Nephron (organoid): ENCODE data around the gene TACC2.

Source experiments
- H3K27ac Mint-ChIP-seq, 3 experiments: 2 replicates each; pipeline ENCODE4 v1.8.0; 2020; ENCODE audit warnings: mixed read lengths in 3 of 3, mild to moderate bottlenecking in 2 of 3, moderate library complexity in 1 of 3
- H3K27me3 Mint-ChIP-seq: 2 replicates; pipeline ENCODE4 v1.8.0; 2021; ENCODE audit warnings: low read depth, mild to moderate bottlenecking, moderate library complexity, mixed read lengths
- H3K36me3 Mint-ChIP-seq: 2 replicates; pipeline ENCODE4 v1.8.0; 2020; ENCODE audit warnings: low read depth, mixed read lengths
- H3K4me1 Mint-ChIP-seq: 2 replicates; pipeline ENCODE4 v1.8.0; 2020; ENCODE audit warnings: mixed read lengths
- H3K4me3 Mint-ChIP-seq, 3 experiments: 2 replicates each; pipeline ENCODE4 v1.8.0; 2020; ENCODE audit warnings: mild to moderate bottlenecking in 3 of 3, mixed read lengths in 3 of 3, moderate library complexity in 2 of 3
- H3K9me3 Mint-ChIP-seq: 2 replicates; pipeline ENCODE4 v1.8.0; 2020; ENCODE audit warnings: mixed read lengths
- TF ChIP-seq, protein P1 (sequence below), 3 experiments: fragments of 200-600 bp; sonication (generic); IDR thresholded peaks; one replicate each; pipeline ENCODE4 v1.5.0; 2021; ENCODE audit warnings: antibody characterized with exemption in 3 of 3; ENCODE audit not compliant: unreplicated experiment in 3 of 3

Gene TACC2

DNA sequence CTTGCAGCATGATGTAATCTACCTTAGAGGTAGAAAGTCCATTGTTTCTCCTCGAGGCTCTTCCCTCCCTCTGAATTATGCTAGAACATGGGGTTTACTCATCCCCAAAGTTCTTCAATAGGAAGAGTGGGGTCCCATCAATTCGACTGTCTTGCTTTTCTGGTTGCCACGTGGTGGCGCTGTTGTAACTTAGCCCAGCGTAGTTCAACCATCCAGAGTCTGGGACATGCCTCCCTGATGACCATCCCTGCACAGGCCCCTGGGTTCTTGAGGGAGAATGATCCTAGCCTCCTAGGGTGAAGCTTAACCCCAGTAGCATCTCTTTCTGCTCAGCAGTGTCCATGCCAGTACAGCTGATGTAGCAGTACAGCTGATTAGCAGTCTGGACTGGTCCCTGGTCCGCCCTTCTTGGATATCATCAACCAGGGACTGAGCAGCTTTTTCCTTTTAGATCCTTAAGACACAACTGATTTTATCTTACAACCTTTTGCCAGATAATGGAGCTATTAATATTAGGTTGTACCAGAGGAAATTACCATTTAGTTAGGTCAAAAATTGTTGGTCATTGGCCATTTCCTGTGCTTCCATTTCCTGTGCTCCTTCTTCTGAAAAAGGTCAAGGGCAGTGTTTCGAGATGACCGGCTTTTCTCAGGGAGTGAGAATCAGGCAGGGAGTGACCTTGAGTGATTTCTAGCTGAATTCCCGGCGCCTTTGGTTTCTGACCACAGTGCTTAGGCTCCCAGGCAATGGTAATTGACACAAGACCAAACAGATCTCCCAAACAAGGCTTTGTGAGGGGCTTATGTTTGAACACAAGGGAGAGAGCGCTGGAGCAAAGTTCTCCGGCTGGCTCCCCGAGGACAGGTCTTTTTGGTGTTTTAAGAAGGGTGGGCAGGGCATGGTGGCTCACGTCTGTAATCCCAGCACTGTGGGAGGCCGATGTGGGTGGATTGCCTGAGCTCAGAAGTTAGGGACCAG lies 65.4 kb downstream of the TACC2 start:
- TF ChIP-seq, protein P1, sequence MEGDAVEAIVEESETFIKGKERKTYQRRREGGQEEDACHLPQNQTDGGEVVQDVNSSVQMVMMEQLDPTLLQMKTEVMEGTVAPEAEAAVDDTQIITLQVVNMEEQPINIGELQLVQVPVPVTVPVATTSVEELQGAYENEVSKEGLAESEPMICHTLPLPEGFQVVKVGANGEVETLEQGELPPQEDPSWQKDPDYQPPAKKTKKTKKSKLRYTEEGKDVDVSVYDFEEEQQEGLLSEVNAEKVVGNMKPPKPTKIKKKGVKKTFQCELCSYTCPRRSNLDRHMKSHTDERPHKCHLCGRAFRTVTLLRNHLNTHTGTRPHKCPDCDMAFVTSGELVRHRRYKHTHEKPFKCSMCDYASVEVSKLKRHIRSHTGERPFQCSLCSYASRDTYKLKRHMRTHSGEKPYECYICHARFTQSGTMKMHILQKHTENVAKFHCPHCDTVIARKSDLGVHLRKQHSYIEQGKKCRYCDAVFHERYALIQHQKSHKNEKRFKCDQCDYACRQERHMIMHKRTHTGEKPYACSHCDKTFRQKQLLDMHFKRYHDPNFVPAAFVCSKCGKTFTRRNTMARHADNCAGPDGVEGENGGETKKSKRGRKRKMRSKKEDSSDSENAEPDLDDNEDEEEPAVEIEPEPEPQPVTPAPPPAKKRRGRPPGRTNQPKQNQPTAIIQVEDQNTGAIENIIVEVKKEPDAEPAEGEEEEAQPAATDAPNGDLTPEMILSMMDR (IDR thresholded peaks at IDR 0.05; ENCODE audit: unreplicated experiment in 3 of 3): peak; percentile 19 to 46 (median 42)
- Mint-ChIP-seq H3K36me3 (peaks cover 7% of the 10 kb centered on the region), H3K27ac (no peak overlapping the region), H3K9me3 (no peaks in the 10 kb centered on the region), H3K4me1 (no peaks in the 10 kb centered on the region), H3K4me3 (no peak overlapping the region), H3K27me3 (peaks cover 3% of the 10 kb centered on the region)

DNA sequence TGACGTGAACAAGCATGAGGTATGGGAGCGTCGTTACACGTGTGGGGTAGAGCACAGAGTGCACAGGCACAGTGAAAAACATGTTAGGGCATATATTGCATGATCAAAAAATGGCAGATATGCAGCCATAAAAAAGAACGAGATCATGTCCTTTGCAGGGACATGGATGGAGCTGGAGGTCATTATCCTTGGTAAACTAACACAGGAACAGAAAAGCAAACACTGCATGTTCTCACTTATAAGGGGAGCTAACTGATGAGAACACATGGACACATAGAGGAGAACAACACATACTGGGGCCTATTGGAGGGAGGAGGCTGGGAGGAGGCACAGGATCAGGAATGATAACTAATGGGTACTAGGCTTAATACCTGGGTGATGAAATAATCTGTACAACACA lies 66.3 kb downstream of the TACC2 start:
- Mint-ChIP-seq H3K9me3 (no peaks in the 10 kb centered on the region), H3K36me3 (peaks cover 7% of the 10 kb centered on the region), H3K4me3 (no peak overlapping the region), H3K27me3 (peaks cover 3% of the 10 kb centered on the region), H3K4me1 (no peaks in the 10 kb centered on the region), H3K27ac (no peak overlapping the region)
- TF ChIP-seq, protein P1 (IDR thresholded peaks at IDR 0.05; ENCODE audit: unreplicated experiment in 3 of 3): no peak

DNA sequence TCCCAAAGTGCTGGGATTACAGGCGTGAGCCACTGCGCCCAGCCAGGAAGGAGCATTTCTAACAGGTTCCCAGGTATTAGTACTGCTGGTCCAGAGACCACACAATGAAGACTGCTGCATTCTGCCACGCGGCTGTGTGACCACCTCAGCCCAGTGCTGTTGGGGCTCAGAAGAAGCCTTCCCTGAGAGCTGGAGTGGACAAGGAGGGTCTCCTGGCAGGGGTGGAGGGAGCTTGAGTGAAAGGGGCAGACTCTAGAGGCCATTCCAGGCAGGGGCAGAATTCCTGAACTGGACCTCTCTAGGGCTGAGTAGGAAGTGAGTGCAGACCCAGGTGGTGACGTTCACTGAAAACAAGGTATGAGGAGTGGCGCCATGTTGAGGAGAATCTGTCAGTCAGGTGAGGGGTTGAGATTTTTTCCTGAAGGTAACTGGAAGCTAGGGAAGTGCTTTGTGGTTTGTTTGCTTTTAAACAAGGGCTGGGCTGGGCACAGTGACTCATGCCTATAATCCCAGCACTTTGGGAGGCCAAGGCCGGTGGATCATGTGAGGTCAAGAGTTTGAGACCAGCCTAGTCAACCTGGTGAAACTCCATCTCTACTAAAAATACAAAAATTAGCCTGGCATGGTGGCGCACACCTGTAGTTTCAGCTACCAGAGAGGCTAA lies 67.6 kb downstream of the TACC2 start:
- H3K9me3 Mint-ChIP-seq: no peaks in the 10 kb centered on the region
- no peaks in the 10 kb centered on the region for H3K4me1 Mint-ChIP-seq
- peaks cover 7% of the 10 kb centered on the region for H3K36me3 Mint-ChIP-seq
- H3K27ac Mint-ChIP-seq: no peak overlapping the region
- TF ChIP-seq, protein P1 (IDR thresholded peaks at IDR 0.05; ENCODE audit: unreplicated experiment in 3 of 3): no peak
- H3K4me3 Mint-ChIP-seq: no peak overlapping the region
- peaks cover 3% of the 10 kb centered on the region for H3K27me3 Mint-ChIP-seq

DNA sequence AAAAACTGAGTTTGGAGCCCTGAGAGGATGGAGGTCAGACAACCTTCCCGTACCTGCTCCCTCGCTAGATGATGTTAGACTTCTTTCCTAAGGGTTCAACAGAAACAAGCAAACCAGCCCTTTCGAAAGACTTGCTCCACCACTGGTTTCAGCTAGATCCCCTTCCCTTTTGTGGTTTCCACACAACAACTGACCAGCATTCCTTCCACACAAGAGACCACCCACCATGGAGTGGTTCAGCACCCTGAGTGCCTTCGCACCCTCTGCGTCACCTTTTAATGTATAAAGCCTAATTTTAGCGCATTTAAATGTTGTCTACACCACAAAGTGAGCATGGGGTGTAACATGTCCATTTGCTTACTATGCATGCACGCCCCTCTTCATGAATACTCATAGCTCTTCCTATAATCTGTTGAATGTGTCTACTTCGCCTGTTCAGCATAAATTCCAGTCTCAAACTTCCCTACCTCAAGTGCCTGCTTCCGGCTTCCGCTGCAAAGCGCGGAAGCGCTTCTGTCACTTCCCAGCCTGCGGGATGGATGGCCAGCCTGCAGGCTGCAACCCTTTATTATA lies 69.0 kb downstream of the TACC2 start:
- Mint-ChIP-seq H3K4me3 (no peak overlapping the region), H3K27ac (no peak overlapping the region), H3K9me3 (no peaks in the 10 kb centered on the region), H3K36me3 (peaks cover 5% of the 10 kb centered on the region), H3K27me3 (peaks cover 3% of the 10 kb centered on the region), H3K4me1 (peaks cover 3% of the 10 kb centered on the region)
- TF ChIP-seq, protein P1 (IDR thresholded peaks at IDR 0.05; ENCODE audit: unreplicated experiment in 3 of 3): no peak

DNA sequence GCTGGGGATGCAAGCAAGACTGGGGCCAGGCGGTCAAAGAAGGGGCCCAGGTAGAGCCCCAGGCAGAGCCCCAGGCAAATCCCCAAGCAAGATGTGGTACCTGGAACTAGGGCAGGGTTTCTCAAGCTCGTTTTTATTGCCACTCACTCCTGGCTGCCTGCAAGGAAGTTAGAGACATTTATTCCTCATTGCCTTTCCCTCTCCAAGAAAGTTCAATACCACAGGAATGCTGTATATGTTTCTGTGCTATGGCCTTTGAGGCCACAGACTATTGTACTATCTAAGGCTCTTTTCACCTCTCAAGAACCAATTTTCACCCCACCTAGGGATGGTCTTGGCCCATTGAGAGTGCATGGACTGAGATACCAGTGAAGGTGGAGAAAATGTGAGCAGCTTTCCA lies 71.3 kb downstream of the TACC2 start:
- no peak overlapping the region for H3K4me3 Mint-ChIP-seq
- no peaks in the 10 kb centered on the region for H3K36me3 Mint-ChIP-seq
- H3K9me3 Mint-ChIP-seq: no peaks in the 10 kb centered on the region
- peaks cover 3% of the 10 kb centered on the region for H3K27me3 Mint-ChIP-seq
- no peak overlapping the region for H3K27ac Mint-ChIP-seq
- peaks cover 10% of the 10 kb centered on the region for H3K4me1 Mint-ChIP-seq
- TF ChIP-seq, protein P1 (IDR thresholded peaks at IDR 0.05; ENCODE audit: unreplicated experiment in 3 of 3): no peak
